Neural cell (in vitro differentiated cells): ENCODE measurements around the gene PLAU.

Experiments
- EZH2 ChIP-seq: fragments of 200-600, 300-800 bp; shearing (Covaris generic), sonication (generic); IDR thresholded peaks from 2 replicates; pipeline ENCODE4 v1.6.1; 2014; ENCODE audit warnings: antibody characterized with exemption, low read length, borderline replicate concordance, mild to moderate bottlenecking; ENCODE audit not compliant: insufficient read depth, poor library complexity, severe bottlenecking
- POLR2AphosphoS5 ChIP-seq: IDR thresholded peaks from 2 replicates; pipeline ENCODE4 v1.6.1; 2012
- RAD21 ChIP-seq: fragments of 450-650 bp; conservative IDR thresholded peaks from 2 replicates; pipeline ENCODE4 v1.6.1; 2014; ENCODE audit warnings: antibody characterized with exemption, mild to moderate bottlenecking, moderate library complexity
- REST ChIP-seq: IDR thresholded peaks from 2 replicates; pipeline ENCODE4 v1.6.1; 2012; ENCODE audit warnings: borderline replicate concordance
- TF ChIP-seq, protein P1 (sequence below): fragments of 450-650 bp; IDR thresholded peaks from 2 replicates; pipeline ENCODE4 v1.5.1; 2014; ENCODE audit warnings: antibody characterized with exemption, mild to moderate bottlenecking, moderate library complexity; ENCODE audit not compliant: poor library complexity, severe bottlenecking

DNA sequence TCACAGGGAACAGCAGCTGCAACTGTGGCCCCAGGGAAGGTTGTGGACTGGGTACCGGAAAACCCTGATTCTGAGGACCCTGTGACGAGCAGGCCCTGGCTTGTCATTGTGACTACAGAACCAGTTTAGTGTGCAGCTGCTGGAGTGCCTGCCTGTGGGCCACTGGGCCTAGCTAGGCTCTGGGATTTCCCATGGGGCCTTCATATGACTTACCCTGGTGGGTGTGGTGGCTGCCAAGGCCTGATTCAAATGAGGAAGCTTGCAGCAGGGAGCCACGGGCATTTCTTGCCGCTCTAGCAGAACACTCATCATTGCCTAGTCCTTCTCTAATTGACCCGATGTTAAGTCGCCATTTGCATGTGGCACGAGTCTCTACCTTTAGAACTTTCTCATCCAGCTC lies 21.9 kb upstream of the PLAU start:
- TF ChIP-seq, protein P1, sequence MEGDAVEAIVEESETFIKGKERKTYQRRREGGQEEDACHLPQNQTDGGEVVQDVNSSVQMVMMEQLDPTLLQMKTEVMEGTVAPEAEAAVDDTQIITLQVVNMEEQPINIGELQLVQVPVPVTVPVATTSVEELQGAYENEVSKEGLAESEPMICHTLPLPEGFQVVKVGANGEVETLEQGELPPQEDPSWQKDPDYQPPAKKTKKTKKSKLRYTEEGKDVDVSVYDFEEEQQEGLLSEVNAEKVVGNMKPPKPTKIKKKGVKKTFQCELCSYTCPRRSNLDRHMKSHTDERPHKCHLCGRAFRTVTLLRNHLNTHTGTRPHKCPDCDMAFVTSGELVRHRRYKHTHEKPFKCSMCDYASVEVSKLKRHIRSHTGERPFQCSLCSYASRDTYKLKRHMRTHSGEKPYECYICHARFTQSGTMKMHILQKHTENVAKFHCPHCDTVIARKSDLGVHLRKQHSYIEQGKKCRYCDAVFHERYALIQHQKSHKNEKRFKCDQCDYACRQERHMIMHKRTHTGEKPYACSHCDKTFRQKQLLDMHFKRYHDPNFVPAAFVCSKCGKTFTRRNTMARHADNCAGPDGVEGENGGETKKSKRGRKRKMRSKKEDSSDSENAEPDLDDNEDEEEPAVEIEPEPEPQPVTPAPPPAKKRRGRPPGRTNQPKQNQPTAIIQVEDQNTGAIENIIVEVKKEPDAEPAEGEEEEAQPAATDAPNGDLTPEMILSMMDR = no peak
- TF ChIP-seq POLR2AphosphoS5 (no peak), EZH2 (no peak), REST (no peak), RAD21 (no peak)
